ENCODE data around the gene FBXO7. TPM values are rescaled to one million over a fixed set of nuclear protein-coding genes. Genes with fewer than 3 reads are reported as not detected.

FBXO7 gene
- total and polyA plus RNA-seq, 2 of the 4 experiments (the other 2 are of a cell fraction) = 71.5 TPM

- no peak for TF ChIP-seq SMC3 (IDR thresholded peaks at IDR 0.05; ENCODE audit: low read depth, low read length)
- no peak for TF ChIP-seq CHD1 (IDR thresholded peaks at IDR 0.05; ENCODE audit: low read depth, low read length)
These were observed 1.9 kb downstream of the FBXO7 start (continued) for GRCh38 chr22:32476281-32477195.

GRCh38 chr22:32477596-32477995 lies 3.0 kb downstream of the FBXO7 start:
- no peak overlapping the region for H4K91ac ChIP-seq (ENCODE audit: insufficient read depth, low read depth, low read length)
- H4K20me1 ChIP-seq (ENCODE audit: insufficient read depth, low read length) = peaks cover 61% of the 10 kb centered on the region
- no peak overlapping the region for H2BK20ac ChIP-seq (ENCODE audit: low read depth, low read length)
- 94% methylated on average over 2 of the region's 5 CpGs; no CpG with 5 or more reads in 1 of the 2 experiments for WGBS, 2 experiments (ENCODE audit: extremely low coverage in 2 of 2, insufficient read length in 1 of 2)
- H3K9me3 ChIP-seq (ENCODE audit: control insufficient read depth, insufficient read depth, low read length) = no peaks in the 10 kb centered on the region
- no peak overlapping the region for H4K5ac ChIP-seq (ENCODE audit: low read depth, low read length)
- no peak overlapping the region for H3K18ac ChIP-seq (ENCODE audit: low read depth, low read length)
- dilution Hi-C loops (cut with HindIII; ENCODE audit: low sequenced_read_pairs, unreplicated experiment) = no loop called here
- peaks cover 3% of the 10 kb centered on the region for H3K36me3 ChIP-seq (ENCODE audit: control insufficient read depth, insufficient read depth, low read length)
- ChIA-PET CTCF (interaction anchor here (0.6 to 1.2 kb wide), 2 partner anchors 8 to 499 kb away, joined by 3 to 4 read pairs; no protein-coding TSS in a partner anchor), POLR2A (ENCODE audit: unreplicated experiment) (no interaction called here)
- H2BK15ac ChIP-seq (ENCODE audit: low read depth, low read length) = no peak overlapping the region
- H3K79me1 ChIP-seq (ENCODE audit: low read depth in 1 of 2, low read length in 2 of 2) = peaks cover under 1 to 44% of the 10 kb centered on the region in 2 experiments; a peak in 3 of 4 replicates
- peaks cover 6% of the 10 kb centered on the region for H3K4me1 ChIP-seq (ENCODE audit: control insufficient read depth, insufficient read depth, low read length)
- ATAC-seq (ENCODE audit: low read depth) = no peak
- H3K4ac ChIP-seq (ENCODE audit: low read depth, low read length) = no peak overlapping the region
- H2BK120ac ChIP-seq (ENCODE audit: low read depth, low read length) = no peak overlapping the region
- no peak overlapping the region for H3K23ac ChIP-seq (ENCODE audit: low read depth, low read length)
- no peak overlapping the region for H3K27ac ChIP-seq (ENCODE audit: insufficient read depth, low read length)
- H2AK9ac ChIP-seq (replicated peaks; ENCODE audit: low read depth, low read length, poor library complexity) = no peak overlapping the region
- no peaks in the 10 kb centered on the region for H3K27me3 ChIP-seq (ENCODE audit: control insufficient read depth, insufficient read depth, low read length)
- no peak for DNase-seq
- in situ Hi-C loops (cut with MboI; ENCODE audit: low sequenced_read_pairs) = loop anchor here (10.0 kb wide), 1 partner anchor 503 kb away; no protein-coding TSS in a partner anchor
- H2BK5ac ChIP-seq (ENCODE audit: low read depth, low read length, poor library complexity, severe bottlenecking) = no peak overlapping the region
- H2AK5ac ChIP-seq (ENCODE audit: low read depth, low read length) = no peak overlapping the region
- H3K4me3 ChIP-seq (ENCODE audit: insufficient read depth, low read depth, low read length) = no peak overlapping the region
- H3K4me2 ChIP-seq (ENCODE audit: low read depth, low read length) = no peak overlapping the region
- no peak overlapping the region for H3K14ac ChIP-seq (replicated peaks; ENCODE audit: low read depth, low read length)
- H2AFZ ChIP-seq (replicated peaks; ENCODE audit: low read length, poor library complexity) = no peak overlapping the region
- BruUV-seq (replicated peaks) = no TSS peak
- H4K8ac ChIP-seq (ENCODE audit: low read depth in 2 of 2, low read length in 2 of 2) = no peak overlapping the region
- H3K9me1 ChIP-seq (ENCODE audit: insufficient read depth, low read length) = peaks cover 3% of the 10 kb centered on the region; the same call in 1 of the 2 replicates
- H3K9ac ChIP-seq (ENCODE audit: low read depth, low read length) = no peak overlapping the region
- no peak overlapping the region for H3K56ac ChIP-seq (ENCODE audit: extremely low read depth, insufficient read depth, low read length)
- intact Hi-C loops (cut with micrococcal nuclease) = loop anchor here (2.0 to 10.0 kb wide), 3 partner anchors 13 to 813 kb away; partner anchors contain the start of gene PISD
- TF ChIP-seq CHD1 (IDR thresholded peaks at IDR 0.05; ENCODE audit: low read depth, low read length) = no peak
- no peak for TF ChIP-seq RAD21 (IDR thresholded peaks at IDR 0.05; ENCODE audit: low read length)
- TF ChIP-seq NFE2L2 (IDR thresholded peaks at IDR 0.05; ENCODE audit: low read depth, low read length) = no peak
- TF ChIP-seq MAFK (IDR thresholded peaks at IDR 0.05; ENCODE audit: low read depth, low read length) = no peak
- TF ChIP-seq MAZ (IDR thresholded peaks at IDR 0.05; ENCODE audit: borderline replicate concordance, low read depth, low read length) = no peak
- no peak for TF ChIP-seq BHLHE40 (IDR thresholded peaks at IDR 0.05; ENCODE audit: low read depth, low read length)
- no peak for TF ChIP-seq ELK1 (IDR thresholded peaks at IDR 0.05; ENCODE audit: borderline replicate concordance, low read depth, low read length)
- no peak for TF ChIP-seq MXI1 (IDR thresholded peaks at IDR 0.05; ENCODE audit: borderline replicate concordance, low read depth, low read length)
- no peak for TF ChIP-seq USF2 (IDR thresholded peaks at IDR 0.05; ENCODE audit: low read depth, low read length)
- TF ChIP-seq RCOR1 (IDR thresholded peaks at IDR 0.05; ENCODE audit: insufficient replicate concordance, low read length) = no peak
